ENCODE measurements around the gene MGAT5.

MGAT5 gene

DNA sequence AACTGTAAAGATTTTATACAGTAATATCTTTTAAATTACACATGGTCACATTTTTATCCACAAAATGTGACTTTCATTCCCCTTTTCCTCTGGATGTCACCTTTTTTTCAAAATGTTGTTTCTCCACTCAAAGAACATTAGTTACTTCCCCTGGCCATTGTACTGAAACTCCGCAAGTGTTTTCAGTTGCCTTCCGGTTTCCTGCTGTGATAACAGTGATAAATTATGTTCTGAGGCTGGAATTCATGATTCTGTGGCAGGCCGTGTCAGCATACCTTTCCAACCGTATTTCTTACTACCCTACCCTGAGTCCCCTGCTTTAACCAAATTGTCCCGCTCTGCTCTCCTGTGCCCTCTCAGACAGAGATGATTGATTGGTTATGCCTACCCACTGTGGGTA, 53.5 kb downstream of the MGAT5 start:
- DNase-seq = peak; percentile 71

DNA sequence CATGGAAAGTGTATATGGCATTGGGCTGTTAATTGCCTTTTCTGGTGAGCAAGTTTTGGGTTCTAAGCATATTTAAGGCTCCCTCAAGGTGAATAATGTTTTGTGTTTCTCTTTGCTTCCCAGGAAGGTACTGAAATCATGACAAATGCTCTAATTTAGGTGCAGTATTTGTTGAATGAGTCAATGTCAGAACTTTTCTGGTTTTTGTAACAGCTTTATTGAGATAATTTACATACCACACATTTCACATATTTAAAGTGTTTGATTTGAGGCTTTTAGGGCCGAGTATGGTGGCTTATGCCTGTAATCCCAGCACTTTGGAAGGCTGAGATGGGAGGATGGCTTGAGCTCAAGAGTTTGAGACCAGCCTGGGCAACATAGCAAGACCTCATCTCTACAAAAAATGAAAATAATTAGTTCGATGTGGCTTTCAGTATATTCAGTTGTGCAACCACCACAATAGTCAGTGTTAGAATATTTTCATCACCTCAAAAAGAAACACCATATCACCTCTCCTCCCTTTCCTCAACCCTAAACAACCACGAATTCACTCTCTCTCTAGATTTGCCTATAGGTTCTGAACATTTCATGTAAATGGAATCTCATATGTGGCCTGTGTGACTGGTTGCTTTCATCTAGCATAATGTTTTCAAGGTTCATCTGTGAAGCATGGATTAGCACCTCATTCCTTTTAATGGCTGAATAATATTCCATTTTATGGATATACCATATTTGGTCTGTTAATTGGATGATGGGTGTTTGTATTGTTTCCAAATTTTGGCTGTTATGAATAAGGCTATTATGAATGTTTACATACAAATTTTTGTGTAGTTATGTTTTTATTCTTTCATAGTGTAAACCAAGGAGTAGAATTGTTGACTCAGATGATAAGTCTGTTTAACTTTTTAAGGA, 54.9 kb downstream of the MGAT5 start:
- DNase-seq = no peak

DNA sequence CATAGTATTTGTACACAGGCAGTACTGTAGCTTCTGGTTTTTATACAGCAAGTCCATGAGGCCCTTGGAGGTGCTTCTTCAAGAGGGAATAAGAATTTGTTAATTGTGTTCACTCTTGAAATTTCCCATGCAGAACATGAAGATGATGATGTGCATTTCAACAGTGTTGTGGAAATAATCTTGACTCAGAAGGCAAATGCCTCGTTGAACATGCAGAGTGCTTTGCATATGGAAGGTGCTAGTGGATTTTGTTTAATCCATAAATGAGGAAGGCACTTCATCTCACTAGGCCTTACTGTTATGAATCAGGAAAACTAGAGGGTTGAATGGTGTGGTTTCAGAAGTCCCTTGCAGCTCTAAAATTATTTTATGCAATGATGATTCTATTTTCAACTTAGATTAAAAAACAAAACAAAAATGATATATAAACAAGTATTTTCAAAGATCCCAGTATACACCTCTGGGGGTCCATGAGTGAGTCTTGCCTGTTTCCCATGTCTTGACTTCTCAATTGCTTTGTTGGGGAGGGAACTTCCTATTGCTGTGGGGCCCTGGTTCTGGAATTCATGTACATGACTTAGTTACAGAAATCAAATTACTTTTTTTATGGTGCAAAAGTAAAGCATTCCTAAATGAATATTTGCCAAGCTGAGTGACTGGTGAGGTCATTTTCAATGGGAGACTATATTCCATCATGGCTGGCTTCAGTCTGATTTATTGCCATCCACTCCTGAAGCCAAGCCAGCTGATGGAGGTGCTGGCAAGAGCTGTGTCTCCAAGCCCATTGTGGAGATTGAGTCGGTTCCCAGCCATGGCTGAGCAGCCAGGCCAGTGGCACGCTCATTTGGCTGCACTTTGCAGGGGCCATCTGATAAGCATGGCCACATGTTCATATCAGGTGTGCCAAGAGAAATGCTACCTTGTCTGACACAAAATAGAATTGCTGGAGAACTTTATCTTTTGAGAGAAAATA, 56.5 kb downstream of the MGAT5 start:
- DNase-seq = no peak

DNA sequence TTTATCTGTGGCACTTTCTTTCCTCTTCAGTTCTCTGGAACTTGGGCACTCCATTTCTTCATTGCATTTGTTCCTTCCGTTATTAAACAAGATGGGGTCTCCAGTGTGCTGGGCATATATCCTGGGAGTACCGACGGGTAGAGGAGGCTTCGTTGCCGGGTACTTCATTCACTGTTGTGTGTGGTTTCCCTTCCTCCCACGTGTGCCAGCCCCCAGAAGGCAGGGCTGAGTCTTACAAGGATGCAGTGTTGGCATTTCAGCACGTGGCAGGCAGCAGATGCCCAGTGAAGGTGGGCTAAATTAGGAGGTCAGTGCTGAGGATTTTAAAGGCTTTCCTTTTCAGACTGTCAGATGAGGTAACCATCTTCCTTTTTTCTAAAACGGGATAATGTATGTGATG, 58.6 kb downstream of the MGAT5 start:
- DNase-seq = no peak

DNA sequence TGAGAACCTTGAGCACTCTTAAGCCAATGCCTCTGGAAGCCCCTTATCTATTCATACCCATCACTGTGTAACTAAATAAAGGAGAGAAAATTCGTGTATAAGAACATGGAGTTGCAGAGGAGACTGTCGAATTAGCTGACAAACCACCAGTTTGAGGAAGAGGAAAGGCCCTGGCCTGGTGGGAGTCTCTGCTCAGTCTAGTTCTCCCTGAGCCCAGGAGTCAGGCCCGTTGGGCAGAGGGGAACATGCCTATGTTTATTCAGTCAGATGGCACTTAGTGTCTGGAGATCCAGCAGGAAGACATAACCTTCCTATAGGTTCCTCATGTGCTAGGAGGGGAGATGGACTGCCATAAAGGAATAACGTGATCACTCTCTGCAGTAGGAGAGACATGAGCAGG, 60.3 kb downstream of the MGAT5 start:
- no peak for DNase-seq

DNA sequence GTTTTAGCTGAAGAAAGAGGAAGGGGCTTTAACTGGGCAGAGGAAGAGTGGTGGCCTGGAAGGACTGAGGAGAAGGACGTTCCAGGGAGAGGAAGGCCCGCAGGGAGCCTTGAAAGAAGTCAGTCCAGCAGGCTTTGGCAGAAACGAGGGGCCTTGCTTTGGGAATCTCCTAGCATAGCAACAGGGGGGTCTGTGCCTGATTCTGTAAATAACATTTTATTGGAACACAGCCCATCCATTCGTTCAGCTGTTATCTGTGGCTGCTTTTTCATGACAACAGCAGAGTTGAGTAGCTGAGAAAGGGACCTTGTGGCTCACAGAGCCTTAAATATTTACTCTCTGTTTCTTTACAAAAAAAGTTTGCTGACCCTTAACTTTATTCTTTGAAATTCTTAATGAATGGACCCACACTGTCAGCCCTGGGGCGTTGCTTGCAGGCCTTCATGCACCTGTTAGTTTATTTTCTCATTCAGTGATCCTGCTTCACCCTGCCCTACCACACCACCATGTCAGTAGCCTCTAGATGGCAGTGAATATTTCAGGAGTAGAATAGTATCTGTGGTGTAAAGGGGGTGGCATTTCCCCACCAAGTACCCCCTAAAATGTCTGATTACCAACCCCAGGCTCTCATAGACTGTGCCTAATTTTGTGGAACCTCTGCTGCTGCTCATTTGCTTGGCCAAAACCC, 61.0 kb downstream of the MGAT5 start:
- peak; percentile 12 for DNase-seq

DNA sequence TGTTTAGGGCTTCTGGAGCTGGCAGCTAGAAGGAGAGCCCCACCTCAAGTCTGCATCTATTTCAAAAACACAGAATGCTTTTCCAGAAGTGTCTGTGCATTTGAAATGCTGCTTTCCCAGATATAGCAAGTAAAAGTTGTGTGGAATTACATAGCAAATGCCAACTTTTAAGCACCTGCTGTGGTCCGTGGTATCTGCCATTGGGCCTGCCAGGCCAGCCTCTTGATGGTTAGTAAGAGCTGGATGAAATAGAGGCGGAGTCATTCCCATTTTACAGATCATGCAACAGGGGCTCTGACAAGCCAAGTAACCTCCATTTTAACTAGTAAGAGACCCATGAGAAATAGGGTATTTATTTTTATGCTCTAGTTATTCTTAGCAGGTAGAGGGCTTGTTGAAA, 61.6 kb downstream of the MGAT5 start:
- no peak for DNase-seq

DNA sequence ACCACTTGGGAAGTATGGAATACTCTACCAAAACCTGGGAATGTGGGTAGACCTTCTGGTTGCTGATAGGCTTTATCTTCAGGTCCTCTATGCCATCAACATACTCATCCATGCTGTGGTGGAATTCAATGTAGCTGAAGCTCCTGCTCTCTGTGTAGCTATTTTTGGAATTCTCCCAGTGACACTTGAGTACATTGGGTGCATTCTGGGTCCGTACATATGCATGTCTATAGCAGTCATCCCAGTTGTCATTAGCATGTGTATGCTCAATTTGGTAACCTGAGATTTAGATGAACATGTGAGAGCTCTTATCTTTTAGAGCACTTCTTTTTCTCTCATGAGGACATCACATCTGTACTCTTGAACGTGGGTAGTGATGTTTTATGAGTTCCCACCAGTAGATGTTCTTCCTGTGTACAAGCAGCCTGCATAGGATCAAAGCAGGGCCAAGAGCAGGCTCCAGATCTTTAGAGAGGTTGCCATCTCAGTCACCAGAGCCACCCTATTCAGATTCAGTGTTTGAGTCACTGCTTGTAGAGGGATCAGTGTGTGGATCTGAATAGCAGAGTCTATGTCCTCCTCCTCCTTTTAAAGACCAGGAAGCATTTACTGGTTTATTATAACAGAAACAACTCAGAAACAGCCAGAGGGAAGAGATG, 65.9 kb downstream of the MGAT5 start:
- no peak for DNase-seq

DNA sequence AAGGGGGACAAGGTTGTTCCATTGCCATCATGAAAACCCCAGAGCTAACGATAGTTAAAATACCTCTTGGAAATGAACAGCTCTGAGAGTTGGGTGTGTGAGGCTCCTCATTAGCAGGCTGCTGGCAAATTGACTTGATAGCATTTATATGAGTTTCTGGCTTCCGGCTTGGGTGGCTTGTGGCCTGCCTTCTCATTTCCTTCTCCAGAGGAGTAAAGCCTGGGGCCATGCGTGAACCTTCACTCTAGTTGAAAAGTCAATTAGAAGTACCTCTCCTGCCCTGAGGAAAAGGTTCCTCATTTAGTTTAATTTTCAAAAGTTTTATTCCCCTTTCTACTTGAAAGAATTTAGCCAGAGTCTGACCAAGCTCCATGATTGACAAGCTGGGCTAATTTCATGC, 67.1 kb downstream of the MGAT5 start:
- DNase-seq = no peak

DNA sequence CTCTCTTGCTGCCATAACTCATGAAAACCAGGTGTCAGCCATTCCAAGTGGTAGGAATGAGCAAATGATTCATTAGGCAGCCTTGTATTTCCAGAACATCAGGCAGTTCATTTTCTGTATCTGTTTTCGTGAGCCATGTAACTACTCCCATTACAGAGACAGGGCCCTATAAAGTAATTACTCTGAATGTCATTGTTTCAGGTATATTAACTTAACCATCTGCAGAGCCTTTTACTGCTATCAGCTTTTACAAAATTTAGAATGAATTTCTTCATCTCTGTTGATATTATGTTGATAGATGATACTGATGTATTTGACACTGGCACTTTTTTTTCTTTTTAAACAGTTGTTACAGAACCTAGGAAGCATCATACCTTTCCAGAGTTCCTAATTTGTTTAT, 69.9 kb downstream of the MGAT5 start:
- no peak for DNase-seq

DNA sequence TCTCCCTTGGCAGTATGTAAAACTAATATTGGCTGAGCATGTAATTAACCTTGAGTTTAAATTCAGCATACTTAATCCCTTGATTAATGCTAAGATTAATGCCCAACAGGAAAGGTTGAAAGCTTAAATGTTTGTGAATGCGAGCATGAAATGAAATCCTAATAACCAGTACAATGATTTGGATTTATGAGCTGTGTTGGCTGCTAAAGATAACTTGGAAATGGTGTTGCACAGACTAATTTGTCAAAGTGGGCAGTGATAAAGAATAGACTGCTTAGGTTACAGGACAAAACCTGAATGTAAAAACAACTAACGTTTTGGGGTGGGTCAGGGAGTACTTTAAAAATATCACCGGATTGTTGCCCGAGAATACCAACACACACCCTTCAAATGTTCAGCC, 70.6 kb downstream of the MGAT5 start:
- no peak for DNase-seq

DNA sequence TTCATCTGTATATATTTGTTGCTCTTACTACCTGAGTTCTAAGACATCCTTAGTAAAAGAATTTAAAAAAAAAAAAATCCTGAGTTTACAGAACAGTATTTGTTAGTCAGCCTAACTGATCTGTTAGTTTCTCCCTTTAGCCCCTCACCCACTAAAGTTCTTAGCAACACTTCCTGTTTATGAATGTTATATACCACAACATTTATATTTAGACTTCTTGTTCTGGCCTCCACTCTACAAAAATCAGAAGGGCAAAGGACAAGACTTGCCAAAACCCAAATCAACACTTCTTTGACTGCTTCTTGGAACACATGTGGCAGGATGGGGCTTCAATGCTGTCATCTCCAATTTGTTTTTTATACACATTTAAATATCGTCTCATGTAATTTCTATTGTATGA, 71.1 kb downstream of the MGAT5 start:
- DNase-seq = no peak

DNA sequence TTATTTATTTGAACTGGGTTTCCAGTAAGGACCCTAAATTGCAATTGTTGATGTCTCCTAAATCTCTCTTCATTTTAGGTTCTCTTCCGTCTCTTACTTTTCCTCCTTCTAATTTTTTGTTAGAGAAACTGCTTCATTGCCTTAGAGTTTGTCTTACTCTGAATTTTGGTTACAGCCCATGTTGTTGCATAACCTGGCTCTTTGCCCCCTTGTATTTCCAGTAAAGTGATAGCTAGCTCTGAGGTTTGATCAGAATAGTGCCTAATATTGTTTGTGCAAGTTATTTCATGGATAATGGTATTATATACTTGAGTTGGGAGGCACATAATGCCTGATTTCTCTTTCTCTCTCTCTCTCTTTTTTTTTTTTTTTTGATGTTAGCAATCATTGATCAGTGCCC, 71.8 kb downstream of the MGAT5 start:
- no peak for DNase-seq

DNA sequence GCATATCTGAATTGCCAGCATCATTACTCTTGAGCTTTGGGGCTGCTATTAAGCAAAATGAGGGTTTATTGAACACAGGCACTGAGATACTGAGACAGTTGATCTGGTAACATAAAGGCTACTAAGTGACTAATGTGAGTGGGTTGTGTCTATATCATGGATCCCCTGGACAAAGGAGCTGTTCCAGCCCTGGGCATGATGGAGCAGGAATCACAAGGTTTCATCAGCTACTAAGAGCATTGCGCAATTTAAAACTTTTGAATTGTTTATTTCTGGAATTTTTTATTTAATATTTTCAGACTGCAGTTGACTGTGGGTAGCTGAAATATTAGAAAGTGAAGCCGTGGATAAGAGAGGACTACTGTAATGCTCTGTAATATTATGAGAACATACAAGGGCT, 73.5 kb downstream of the MGAT5 start:
- DNase-seq = no peak

DNA sequence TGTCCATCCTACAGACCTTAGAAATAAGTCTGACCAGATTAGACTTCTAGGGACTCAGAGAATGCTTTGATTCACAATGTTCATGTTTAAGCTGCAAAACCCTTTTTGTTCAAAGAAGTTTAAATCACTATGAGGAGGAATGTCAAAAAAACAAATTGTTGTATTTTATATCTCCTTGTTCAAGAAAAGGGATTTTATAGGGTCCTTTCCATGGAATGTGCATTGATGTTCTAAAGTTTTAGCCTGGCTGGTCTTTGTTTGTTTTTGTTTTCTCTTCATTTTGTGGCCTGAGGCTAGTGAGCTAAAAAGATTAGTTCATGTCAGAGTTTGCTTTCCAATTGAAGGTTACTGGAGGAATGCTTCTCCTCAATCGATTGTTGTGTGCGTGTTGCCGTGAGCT, 77.2 kb downstream of the MGAT5 start:
- no peak for DNase-seq

DNA sequence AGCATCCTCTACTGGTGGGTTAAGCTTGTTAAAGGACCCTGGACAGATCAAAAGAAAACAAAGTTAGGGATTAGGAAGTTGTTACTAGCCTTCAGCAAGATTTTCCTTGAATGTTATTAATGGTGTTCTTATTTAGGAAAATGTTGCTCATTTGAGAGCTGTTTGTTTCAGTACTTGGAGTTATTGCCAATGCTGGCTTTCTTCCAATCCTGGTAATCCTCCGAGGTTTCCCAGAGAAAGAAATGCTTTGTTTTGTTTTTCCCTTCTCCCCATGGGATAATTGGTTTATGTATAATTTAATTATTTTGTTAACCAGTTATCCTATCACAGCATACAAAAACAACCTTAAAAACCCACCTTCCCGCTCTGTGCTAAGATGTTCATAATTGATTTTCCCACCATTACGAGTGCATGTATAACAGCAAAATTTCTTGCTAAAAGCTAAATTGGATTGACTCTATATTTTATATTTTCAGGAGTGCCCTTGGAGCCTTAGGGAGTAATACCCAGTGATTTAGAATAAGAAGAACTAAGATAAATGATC, 79.8 kb downstream of the MGAT5 start:
- DNase-seq = no peak

DNA sequence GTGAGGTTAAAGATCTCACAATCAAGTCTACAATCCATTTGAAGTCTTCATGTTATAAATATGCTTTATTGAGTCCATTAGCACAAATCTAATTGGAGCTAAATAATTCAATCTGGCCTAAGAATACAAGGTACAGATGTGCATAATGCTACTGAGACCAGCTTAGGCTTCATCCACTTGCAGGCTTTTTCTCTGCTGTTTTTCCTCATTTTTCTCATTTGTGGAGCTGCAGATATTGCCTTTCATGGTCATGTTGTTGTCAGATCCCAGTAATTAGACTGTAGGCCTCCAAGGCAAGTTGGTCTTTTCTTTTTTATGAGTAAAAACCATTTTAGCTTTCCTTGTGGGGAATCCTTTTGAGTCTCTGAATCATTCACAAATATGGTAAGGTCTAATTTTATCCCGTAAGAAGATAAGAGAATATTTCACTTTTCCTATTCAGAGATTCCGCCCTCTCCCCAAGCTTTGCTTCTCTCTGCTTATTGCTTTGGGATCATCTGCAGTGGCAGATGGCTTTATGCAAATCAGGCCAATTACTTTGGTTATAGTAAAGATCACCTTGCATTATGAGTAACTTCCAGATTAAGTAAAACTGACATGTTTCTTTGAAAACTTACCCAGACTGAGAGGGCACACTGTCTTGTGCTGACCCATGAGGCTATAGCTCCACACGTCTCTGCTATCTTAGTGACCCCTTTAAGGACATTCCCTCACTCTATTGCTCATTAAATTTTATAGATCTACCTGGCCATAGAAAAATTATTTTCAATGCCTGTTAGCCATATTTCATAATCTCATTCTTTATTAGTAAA, 80.9 kb downstream of the MGAT5 start:
- no peak for DNase-seq

DNA sequence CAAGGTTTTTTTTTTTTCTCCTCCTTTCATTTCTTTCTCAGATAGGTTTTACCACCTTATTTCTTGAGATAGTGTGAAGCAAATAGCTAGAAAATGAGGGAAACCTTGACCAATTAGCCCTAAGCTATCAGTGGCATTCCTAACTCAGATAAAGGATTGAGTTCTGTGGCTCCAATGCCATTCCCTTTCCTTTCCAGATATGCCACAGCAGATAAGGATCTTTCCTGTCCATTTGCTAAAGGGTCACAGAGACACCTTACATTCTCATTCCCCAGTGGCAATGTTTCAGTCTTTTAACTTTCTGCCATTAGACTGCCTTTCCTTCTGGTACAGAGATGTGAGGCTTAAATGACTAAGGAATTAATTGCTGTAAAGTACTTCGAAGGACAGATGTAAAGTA, 81.7 kb downstream of the MGAT5 start:
- no peak for DNase-seq

DNA sequence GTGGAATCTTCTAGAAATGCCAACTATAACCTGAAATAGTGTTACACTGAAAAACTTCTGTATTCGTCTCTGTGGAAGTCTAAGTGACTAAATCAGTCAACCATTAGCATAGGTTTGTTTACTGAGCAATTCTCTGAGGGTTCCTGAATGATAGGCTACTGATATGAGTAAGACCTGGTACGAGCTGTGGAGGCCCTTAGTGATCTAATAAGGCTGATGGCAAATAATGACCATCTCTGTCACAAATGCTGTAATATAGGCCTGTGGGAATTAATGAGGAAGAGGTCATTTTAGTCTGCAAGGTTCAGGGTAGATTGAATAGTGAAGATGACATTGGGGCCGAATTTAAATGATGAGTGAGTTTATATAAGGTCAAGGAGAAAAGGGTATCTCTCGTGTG, 82.5 kb downstream of the MGAT5 start:
- peak; percentile 16 for DNase-seq

DNA sequence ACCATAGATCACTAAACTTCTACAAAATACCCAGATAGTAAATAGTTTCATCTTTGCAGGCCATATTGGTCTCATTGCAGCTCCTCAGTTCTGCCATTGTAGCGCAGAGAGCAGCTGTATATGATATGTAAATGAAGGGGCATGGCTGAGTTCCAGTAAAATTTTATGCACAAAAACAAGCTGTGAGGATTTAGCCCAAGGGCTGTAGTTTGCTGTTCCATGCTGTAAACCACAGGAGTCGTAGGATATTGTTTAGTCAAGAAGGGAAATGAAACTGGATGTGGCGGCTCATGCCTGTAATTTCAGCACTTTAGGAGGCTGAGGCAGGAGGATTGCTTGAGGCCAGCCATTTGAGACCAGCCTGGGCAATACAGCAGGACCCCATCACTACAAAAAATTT, 83.0 kb downstream of the MGAT5 start:
- DNase-seq = no peak

DNA sequence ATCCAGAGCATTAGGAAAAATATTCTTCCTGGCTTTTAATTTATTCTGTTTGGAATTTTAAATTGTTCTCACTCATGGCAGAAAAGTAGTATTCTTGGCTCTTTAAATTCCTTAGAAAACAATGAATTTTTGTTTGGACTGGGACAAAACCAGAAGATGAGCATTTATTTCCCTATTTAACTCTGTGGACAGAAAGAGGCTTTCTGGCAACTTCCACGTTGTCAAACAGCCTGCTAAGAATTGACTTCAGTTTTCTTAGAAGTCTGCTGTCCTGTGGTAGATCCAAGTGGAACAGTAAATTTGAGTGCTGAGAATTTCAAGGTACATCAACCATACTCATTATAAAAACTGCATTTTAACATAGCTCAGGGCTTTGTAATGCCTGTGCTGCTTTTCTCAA, 83.8 kb downstream of the MGAT5 start:
- DNase-seq = no peak

DNA sequence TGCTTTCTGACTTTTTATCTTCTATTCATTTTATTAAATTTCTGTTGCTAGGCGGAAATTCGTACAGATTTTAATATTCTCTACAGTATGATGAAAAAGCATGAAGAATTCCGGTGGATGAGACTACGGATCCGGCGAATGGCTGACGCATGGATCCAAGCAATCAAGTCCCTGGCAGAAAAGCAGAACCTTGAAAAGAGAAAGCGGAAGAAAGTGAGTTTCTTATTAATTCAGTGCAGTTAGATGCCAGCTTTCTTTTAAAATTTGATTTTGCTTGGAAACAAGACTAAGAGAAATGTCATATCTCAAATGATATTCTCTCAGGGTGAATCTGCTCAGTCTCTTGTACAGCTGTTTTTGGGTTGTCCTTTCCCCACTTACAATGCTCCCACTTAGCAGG, 84.3 kb downstream of the MGAT5 start:
- no peak for DNase-seq
